ENCODE results near the gene SLC49A3.

- no peak for TF ChIP-seq CTCF (IDR thresholded peaks at IDR 0.05 in 8 of 11, conservative IDR thresholded peaks at IDR 0.05 in 3 of 11)
- no peak for TF ChIP-seq POLR2A (IDR thresholded peaks at IDR 0.05)
Measured at GRCh38 chr4:710116-710515, 21.2 kb upstream of the SLC49A3 start.
